HepG2 (cell line): Measurements from ENCODE around the gene ZSWIM5. TPM values are rescaled to one million over a fixed set of nuclear protein-coding genes. Genes with fewer than 3 reads are reported as not detected.

Source experiments
- ARNT ChIP-seq: fragments of 450-650 bp; IDR thresholded peaks from 2 replicates; pipeline ENCODE4 v1.6.1; 2017
- ESRRA ChIP-seq: sonication (generic); formaldehyde crosslinking; IDR thresholded peaks from 2 replicates; pipeline ENCODE4 v1.5.1; 2020; ENCODE audit warnings: mild to moderate bottlenecking, low read depth, missing genetic modification reagents
- ETV5 ChIP-seq: IDR thresholded peaks from 2 replicates; pipeline ENCODE4 v1.6.1; 2018; ENCODE audit warnings: missing biosample characterization, missing genetic modification reagents, inconsistent platforms, borderline replicate concordance
- FOXK2 ChIP-seq: fragments of 450-650 bp; IDR thresholded peaks from 2 replicates; pipeline ENCODE4 v1.6.1; 2016
- FOXO4 ChIP-seq: sonication (generic); formaldehyde crosslinking; conservative IDR thresholded peaks from 2 replicates; pipeline ENCODE4 v1.8.1; 2023; ENCODE audit warnings: missing genetic modification reagents
- FOXP1 ChIP-seq, 2 experiments: fragments of 450-650 bp in 1 of 2; IDR thresholded peaks; 2 replicates each; pipeline ENCODE4 v1.6.1; 2017 to 2018; ENCODE audit warnings: antibody characterized with exemption in 1 of 2
- GMEB1 ChIP-seq: sonication (generic); formaldehyde crosslinking; IDR thresholded peaks from 2 replicates; pipeline ENCODE4 v1.5.1; 2020; ENCODE audit warnings: missing genetic modification reagents, mild to moderate bottlenecking, borderline replicate concordance
- HES4 ChIP-seq: sonication (generic); formaldehyde crosslinking; IDR thresholded peaks from 2 replicates; pipeline ENCODE4 v1.9.0; 2021; ENCODE audit warnings: mild to moderate bottlenecking, missing genetic modification reagents, borderline replicate concordance
- HNF4A ChIP-seq: sonication (generic); formaldehyde crosslinking; IDR thresholded peaks from 2 replicates; pipeline ENCODE4 v1.4.0; 2020; ENCODE audit warnings: missing genetic modification reagents
- LRRFIP1 ChIP-seq: sonication (generic); formaldehyde crosslinking; conservative IDR thresholded peaks from 2 replicates; pipeline ENCODE4 v1.4.0; 2020; ENCODE audit warnings: missing genetic modification reagents
- MAF1 ChIP-seq: sonication (generic); formaldehyde crosslinking; IDR thresholded peaks from 2 replicates; pipeline ENCODE4 v1.5.0; 2020; ENCODE audit warnings: missing genetic modification reagents, borderline replicate concordance
- RBAK ChIP-seq: sonication (generic); formaldehyde crosslinking; IDR thresholded peaks from 2 replicates; pipeline ENCODE4 v1.5.1; 2020; ENCODE audit warnings: mild to moderate bottlenecking, missing genetic modification reagents
- SP5 ChIP-seq: IDR thresholded peaks from 2 replicates; pipeline ENCODE4 v1.6.1; 2016; ENCODE audit warnings: low read depth, borderline replicate concordance
- SRSF9 ChIP-seq: fragments of 200-400 bp; formaldehyde crosslinking; IDR thresholded peaks from 2 replicates; pipeline ENCODE4 v1.6.1; 2018; ENCODE audit warnings: borderline replicate concordance, mild to moderate bottlenecking, low read depth, low read length; ENCODE audit not compliant: insufficient read depth, poor library complexity, severe bottlenecking
- TARDBP ChIP-seq: sonication (generic); formaldehyde crosslinking; IDR thresholded peaks from 2 replicates; pipeline ENCODE4 v1.8.0; 2022; ENCODE audit warnings: mild to moderate bottlenecking, missing genetic modification reagents
- THAP8 ChIP-seq: sonication (generic); formaldehyde crosslinking; IDR thresholded peaks from 2 replicates; pipeline ENCODE4 v1.5.1; 2020; ENCODE audit warnings: missing genetic modification reagents, mild to moderate bottlenecking, borderline replicate concordance
- ZBTB1 ChIP-seq: sonication (generic); formaldehyde crosslinking; IDR thresholded peaks from 2 replicates; pipeline ENCODE4 v1.4.0; 2020; ENCODE audit warnings: missing genetic modification reagents, borderline replicate concordance
- ZBTB33 ChIP-seq: sonication (generic); formaldehyde crosslinking; IDR thresholded peaks from 2 replicates; pipeline ENCODE4 v1.4.0; 2020; ENCODE audit warnings: missing genetic modification reagents
- ZKSCAN1 ChIP-seq: fragments of 150-350 bp; IDR thresholded peaks from 2 replicates; pipeline ENCODE4 v1.6.1; 2014; ENCODE audit warnings: low read length
- ZMYM2 ChIP-seq: sonication (generic); formaldehyde crosslinking; IDR thresholded peaks from 2 replicates; pipeline ENCODE4 v1.8.0; 2022; ENCODE audit warnings: mild to moderate bottlenecking, missing genetic modification reagents
- ZNF432 ChIP-seq: sonication (generic); formaldehyde crosslinking; IDR thresholded peaks from 2 replicates; pipeline ENCODE4 v1.5.0; 2020; ENCODE audit warnings: missing genetic modification reagents, mild to moderate bottlenecking, borderline replicate concordance
- ZNF761 ChIP-seq: sonication (generic); formaldehyde crosslinking; conservative IDR thresholded peaks from 2 replicates; pipeline ENCODE4 v1.4.0; 2020; ENCODE audit warnings: mild to moderate bottlenecking, missing genetic modification reagents
- ZNF776 ChIP-seq: sonication (generic); formaldehyde crosslinking; IDR thresholded peaks from 2 replicates; pipeline ENCODE4 v1.4.0; 2020; ENCODE audit warnings: mild to moderate bottlenecking, missing genetic modification reagents
- ZNF777 ChIP-seq: sonication (generic); formaldehyde crosslinking; IDR thresholded peaks from 2 replicates; pipeline ENCODE4 v1.4.0; 2020; ENCODE audit warnings: missing genetic modification reagents
- polyA plus RNA-seq, 8 experiments: library from polyadenylated mRNA; depleted of rRNA in 3 of 8; stranded (reverse) in 7 of 8; unstranded in 1 of 8; fragments of >200 nt; fragmentation: Illumina TruSeq in 4 of 8; extraction: Trizol in 4 of 8; gene quantifications; 2 replicates each; pipeline versions ENCODE4 v1.2.1 to v1.2.3, GENCODE V29; 2011 to 2016; ENCODE audit warnings: low read depth in 4 of 8, missing spikeins in 1 of 8, mixed read lengths in 1 of 8; ENCODE audit not compliant: insufficient read depth in 1 of 8
- total RNA-seq, 5 experiments: library from RNA; depleted of rRNA; stranded (reverse); fragments of >200 nt; fragmentation: Illumina TruSeq; extraction: Trizol; gene quantifications; 2 replicates each; pipeline ENCODE4 v1.2.3, GENCODE V29; 2016; ENCODE audit warnings: low read depth in 1 of 5

ZSWIM5 gene
- total and polyA plus RNA-seq, 2 of the 13 experiments (the other 11 are each of a cell fraction or from before 2014, with no cell fraction given) = 11.0 to 20.6 TPM

GRCh38 chr1:45134461-45134873, 71.9 kb downstream of the ZSWIM5 start (continued):
- 0 out of 2 replicates have a peak, but pooled peaks have one; percentile 32 for TF ChIP-seq LRRFIP1 (CRISPR knock-in tag)
- peak; percentile 86 for TF ChIP-seq HNF4A (CRISPR knock-in tag)
- 0 out of 2 replicates have a peak, but pooled peaks have one; percentile 21 for TF ChIP-seq ESRRA (CRISPR knock-in tag)
- no peak for TF ChIP-seq SRSF9
- TF ChIP-seq ZNF776 (CRISPR knock-in tag) = no peak
- TF ChIP-seq MAF1 (CRISPR knock-in tag) = no peak
- TF ChIP-seq FOXK2 = peak; percentile 41; the same call in 1 of the 2 replicates
- no peak for TF ChIP-seq ZNF777 (CRISPR knock-in tag)
- no peak for TF ChIP-seq RBAK (CRISPR knock-in tag)
- no peak for TF ChIP-seq ARNT
- no peak for TF ChIP-seq ZNF432
- no peak for TF ChIP-seq THAP8
- peak; percentile 77; the same call in 1 of the 2 replicates for TF ChIP-seq ZMYM2 (CRISPR knock-in tag)
- no peak for TF ChIP-seq ZNF761 (CRISPR knock-in tag)
- TF ChIP-seq ZBTB1 (CRISPR knock-in tag) = no peak
- TF ChIP-seq GMEB1 (CRISPR knock-in tag) = no peak
- TF ChIP-seq HES4 (CRISPR knock-in tag) = no peak
- TF ChIP-seq TARDBP (CRISPR knock-in tag) = peak; percentile 87
- no peak for TF ChIP-seq ZKSCAN1
- TF ChIP-seq ETV5 (CRISPR knock-in tag) = peak; percentile 97
- TF ChIP-seq FOXP1 (IDR thresholded peaks at IDR 0.05) = peak; percentile 56; the same call in 1 of the 2 replicates
- TF ChIP-seq FOXP1 (CRISPR knock-in tag; IDR thresholded peaks at IDR 0.05) = peak; percentile 92
- TF ChIP-seq SP5 (CRISPR knock-in tag) = peak; percentile 69
- TF ChIP-seq ZBTB33 = no peak
- no peak for TF ChIP-seq FOXO4
